ENCODE measurements around the gene FOXO1.

Gene FOXO1

GRCh38 chr13:40640202-40640601 is 26.2 kb downstream of the FOXO1 start:
- no peak for DNase-seq (ENCODE audit: low read depth in 2 of 2, low spot score in 1 of 2)

- no peak for DNase-seq (ENCODE audit: low read depth in 2 of 2, low spot score in 1 of 2)
These were observed 27.2 kb downstream of the FOXO1 start for GRCh38 chr13:40639221-40639681.

- DNase-seq (ENCODE audit: low read depth in 2 of 2, low spot score in 1 of 2) = no peak
These were observed 28.8 kb downstream of the FOXO1 start for GRCh38 chr13:40637643-40638042.

- DNase-seq (ENCODE audit: low read depth in 2 of 2, low spot score in 1 of 2) = no peak
These were observed 31.0 kb downstream of the FOXO1 start for GRCh38 chr13:40635315-40635995.

DNA sequence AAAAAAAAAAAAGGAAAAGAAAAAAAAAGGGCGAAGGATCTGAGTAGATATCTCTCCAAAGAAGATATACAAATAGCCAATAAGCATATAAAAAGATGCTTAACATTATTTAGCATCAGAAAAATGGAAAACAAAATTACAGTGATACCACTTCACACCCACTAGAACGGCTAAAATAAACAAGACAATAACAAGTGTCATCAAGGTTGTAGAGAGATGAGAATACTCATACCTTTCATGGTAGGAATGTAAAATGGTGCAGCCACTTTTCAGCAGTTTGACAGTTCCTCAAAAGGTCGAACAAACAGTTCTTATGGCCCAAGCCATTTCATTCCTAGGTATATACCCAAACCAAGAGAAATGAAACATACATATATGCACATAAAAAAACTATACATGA is 33.5 kb downstream of the FOXO1 start:
- DNase-seq (ENCODE audit: low read depth in 2 of 2, low spot score in 1 of 2) = no peak

GRCh38 chr13:40631605-40632004 is 34.8 kb downstream of the FOXO1 start:
- DNase-seq (ENCODE audit: low read depth in 2 of 2, low spot score in 1 of 2) = no peak

GRCh38 chr13:40629678-40630384 is 36.6 kb downstream of the FOXO1 start:
- no peak for DNase-seq (ENCODE audit: low read depth in 2 of 2, low spot score in 1 of 2)

DNA sequence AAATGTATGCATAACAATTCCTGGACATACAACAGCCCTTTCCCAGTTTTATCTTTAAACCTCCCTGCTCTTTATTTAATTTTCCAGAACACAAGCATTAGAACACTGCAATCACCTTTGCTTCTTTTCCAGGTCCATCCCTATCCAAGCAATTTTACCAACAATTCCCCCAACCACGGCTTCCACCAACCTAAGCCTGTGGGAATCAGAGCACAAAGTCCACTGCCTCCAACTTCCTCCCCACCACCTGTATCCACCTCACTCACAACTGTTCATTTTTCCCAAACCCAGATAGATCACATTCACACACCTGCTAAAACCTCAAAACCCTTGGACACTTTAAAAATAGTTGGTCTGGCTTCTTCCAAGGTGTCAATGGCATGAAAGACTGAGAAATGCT is 39.5 kb downstream of the FOXO1 start:
- DNase-seq (ENCODE audit: low read depth in 2 of 2, low spot score in 1 of 2) = no peak

- DNase-seq (ENCODE audit: low read depth in 2 of 2, low spot score in 1 of 2) = no peak
These were observed 39.9 kb downstream of the FOXO1 start for GRCh38 chr13:40626561-40626960.

DNA sequence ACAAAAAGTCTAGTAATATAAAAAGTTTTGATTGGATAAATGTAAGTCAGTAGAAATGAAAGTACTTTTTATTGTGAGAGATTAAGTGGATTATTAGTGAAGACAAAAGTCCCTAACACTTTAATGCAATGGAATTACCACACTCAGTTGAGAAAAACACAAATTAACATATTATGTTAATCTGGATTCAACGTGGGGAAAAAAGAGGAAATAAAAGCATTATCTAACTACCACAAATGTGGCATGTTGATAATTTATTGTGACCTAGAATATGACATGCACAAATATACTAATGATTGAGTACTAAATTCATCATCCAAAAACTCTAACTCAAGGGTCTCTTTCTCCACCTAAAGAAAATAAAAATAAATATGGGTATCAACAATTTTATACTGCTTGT is 41.5 kb downstream of the FOXO1 start:
- no peak for DNase-seq (ENCODE audit: low read depth in 2 of 2, low spot score in 1 of 2)

DNA sequence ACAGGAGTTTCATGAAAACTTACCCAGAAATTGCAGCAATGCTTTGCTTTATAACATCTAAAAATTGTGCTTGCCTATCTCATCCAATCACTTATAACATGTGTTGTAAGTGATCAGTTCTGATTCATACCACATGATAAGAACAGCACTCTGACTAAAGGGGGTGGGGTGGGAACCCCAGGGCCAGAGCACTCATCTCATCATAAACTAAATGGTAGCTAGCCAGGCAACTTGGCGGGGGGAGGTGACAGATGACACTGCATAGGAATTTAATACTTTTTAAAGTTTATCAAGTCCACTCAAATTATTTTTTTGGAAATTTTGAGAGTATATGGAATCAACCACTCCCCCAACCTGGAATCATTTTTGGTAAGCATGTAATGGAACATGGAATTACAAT is 42.1 kb downstream of the FOXO1 start:
- DNase-seq (ENCODE audit: low read depth in 2 of 2, low spot score in 1 of 2) = peak in 1 of 2 donors; percentile 19

DNA sequence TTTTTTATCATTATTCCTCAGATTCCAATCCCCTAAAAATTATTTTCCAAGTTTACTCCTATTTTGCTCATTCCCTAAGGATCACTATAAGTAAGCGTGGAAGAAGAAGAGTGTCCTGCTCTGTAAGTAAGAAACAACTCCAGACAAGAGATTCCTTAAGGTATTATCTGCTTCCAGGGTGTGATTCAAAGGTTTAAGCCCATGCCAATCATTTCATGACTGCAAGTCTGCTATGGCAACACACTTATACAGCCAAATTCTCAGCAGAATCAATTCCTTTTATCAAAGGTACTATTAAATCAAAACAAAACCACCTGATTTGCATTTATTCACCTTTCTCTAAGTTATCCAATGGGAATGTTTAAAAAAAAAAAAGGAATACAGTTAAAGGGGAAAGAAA is 43.7 kb downstream of the FOXO1 start:
- no peak for DNase-seq (ENCODE audit: low read depth in 2 of 2, low spot score in 1 of 2)

DNA sequence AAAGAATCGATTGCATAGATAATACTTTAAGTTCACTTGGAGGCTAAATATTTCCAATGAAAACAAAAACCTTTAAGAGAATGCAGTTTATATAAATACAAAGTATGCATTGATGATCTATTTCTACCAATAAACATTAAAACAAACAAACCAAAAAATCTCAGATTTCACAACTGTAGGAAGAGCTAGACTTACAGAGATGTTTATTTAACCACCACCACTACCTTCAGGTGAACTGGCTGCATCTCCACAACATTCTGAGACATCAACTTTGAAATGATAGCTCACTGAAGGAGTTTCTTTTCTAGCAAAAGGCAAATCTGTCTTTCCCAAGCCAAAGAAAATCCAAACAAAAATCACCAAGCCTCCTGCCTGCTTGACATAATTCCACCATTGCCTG is 44.2 kb downstream of the FOXO1 start:
- no peak for DNase-seq (ENCODE audit: low read depth in 2 of 2, low spot score in 1 of 2)

DNA sequence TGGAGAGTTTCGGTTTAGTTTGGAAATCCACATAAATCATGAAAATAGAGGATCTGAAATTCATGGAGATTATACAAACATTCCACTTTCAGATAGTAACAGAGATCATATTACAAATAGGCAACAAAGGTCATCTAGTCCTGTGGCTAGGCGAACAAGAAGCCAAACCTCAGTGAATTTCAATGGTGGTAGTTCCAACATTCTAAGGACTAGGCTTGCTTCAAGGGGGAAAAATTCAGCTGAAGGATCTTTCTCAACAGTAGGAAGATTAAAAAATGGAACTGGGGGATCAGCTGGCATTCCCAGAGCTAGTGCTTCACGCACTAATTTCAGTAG is 47.0 kb downstream of the FOXO1 start:
- no peak for DNase-seq (ENCODE audit: low read depth in 2 of 2, low spot score in 1 of 2)

DNA sequence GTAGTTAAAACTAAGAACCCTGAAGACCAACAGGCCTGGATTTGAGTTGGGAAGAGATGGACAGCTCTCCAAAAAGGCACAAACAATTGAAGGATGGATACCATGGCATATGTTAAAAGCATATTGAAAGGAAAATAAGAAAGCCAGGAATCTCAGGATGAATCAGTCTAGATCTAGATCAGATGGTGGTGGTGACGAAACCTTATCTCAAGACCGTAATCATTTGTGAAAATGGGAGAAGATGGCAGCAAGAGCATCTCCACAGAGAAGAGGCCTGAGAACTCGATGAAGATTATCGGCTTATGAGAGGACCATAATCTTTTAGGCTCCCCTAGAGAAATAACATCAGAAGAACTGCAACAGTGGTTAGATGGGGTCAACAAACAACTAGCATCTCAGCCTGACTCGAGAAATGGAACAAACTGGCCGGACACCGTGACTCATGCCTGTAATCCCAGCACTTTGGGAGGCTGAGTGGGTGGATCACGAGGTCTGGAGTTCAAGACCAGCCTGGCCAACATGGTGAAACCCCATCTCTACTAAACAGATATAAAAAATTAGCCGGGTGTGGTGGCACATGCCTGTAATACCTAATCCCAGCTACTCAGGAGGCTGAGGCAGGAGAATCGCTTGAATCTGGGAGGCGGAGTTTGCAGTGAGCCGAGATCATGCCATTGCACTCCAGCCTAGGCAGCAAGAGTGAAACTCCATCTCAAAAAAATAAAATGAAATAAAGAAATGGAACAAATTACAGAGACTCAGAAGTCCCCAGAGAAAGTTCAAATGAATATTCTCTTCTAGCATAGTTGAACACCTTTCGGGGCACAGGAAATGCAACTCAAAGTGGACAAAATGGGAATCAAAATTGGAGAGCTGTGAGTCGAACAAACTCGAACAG is 47.6 kb downstream of the FOXO1 start:
- no peak for DNase-seq (ENCODE audit: low read depth in 2 of 2, low spot score in 1 of 2)

GRCh38 chr13:40617801-40618356 is 48.6 kb downstream of the FOXO1 start:
- DNase-seq (ENCODE audit: low read depth in 2 of 2, low spot score in 1 of 2) = no peak

GRCh38 chr13:40615619-40616018 is 50.8 kb downstream of the FOXO1 start:
- no peak for DNase-seq (ENCODE audit: low read depth in 2 of 2, low spot score in 1 of 2)

DNA sequence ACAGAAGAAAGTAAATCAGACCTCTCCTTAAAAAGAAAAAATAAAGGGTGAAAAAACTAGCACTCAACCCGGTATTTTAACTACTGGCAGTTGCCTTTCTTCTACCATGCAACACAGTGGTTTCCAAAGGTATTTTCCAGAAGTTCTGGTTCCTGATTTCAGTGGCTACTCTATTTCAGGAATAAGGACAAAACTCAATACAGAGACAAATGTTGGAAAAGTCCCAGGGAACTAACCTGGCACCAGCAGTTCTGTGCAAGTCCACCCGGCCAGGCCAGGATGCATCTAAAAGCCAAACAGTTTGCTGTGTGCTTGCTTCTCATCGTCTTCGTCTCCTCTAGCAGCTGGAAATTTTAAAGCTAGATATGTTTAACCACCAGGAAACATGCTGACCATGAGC is 52.5 kb downstream of the FOXO1 start:
- no peak for DNase-seq (ENCODE audit: low read depth in 2 of 2, low spot score in 1 of 2)

GRCh38 chr13:40613192-40613818 is 53.1 kb downstream of the FOXO1 start:
- DNase-seq (ENCODE audit: low read depth in 2 of 2, low spot score in 1 of 2) = peak; percentile 15 to 18

- DNase-seq (ENCODE audit: low read depth in 2 of 2, low spot score in 1 of 2) = no peak
These were observed 54.4 kb downstream of the FOXO1 start for GRCh38 chr13:40612041-40612440.

DNA sequence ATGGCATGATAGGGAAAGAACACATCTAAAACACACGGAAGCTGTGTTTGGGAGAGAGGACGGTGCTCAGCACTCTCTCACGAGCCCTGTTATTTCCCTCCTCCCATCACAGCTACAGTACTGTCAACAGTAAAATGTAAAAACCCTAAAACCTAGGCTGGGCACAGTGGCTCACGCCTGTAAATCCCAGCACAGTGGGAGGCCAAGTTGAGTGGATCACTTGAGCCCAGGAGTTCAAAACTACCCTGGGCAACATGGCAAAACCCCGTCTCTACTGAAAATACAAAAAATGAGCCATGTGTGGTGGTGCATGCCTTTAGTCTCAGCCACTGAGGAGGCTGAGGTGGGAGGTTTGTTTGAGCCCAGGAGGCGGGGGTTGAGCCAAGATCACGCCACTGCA is 54.8 kb downstream of the FOXO1 start:
- no peak for DNase-seq (ENCODE audit: low read depth in 2 of 2, low spot score in 1 of 2)

All from stimulated activated CD8-positive, alpha-beta memory T cell treated with anti-CD3 and anti-CD28 coated beads, Interleukin-4, amount 100 ng/mL, for 4 hours (primary cell).